Superior temporal gyrus (tissue), 1 donor: ENCODE measurements around the gene ZNF839.
"Not testable (repeated sequence)": the region's sequence is repeated elsewhere in the genome, so short reads cannot be mapped to it uniquely, and the experiment has no call there.

Experiments used
- DNase-seq: peaks from one replicate; pipeline ENCODE4 v3.0.0-alpha.2; 2016; ENCODE audit errors: extremely low spot score

The ZNF839 gene

GRCh38 chr14:102341566-102341965, 22.0 kb downstream of the ZNF839 start:
- DNase-seq: no peak

- DNase-seq: no peak
Measured at GRCh38 chr14:102342238-102342637, 22.7 kb downstream of the ZNF839 start.

GRCh38 chr14:102344084-102344483, 24.5 kb downstream of the ZNF839 start:
- no peak for DNase-seq

GRCh38 chr14:102344485-102344884, 24.9 kb downstream of the ZNF839 start:
- peak; percentile 97 for DNase-seq

GRCh38 chr14:102345232-102345631, 25.7 kb downstream of the ZNF839 start:
- no peak for DNase-seq

GRCh38 chr14:102346645-102347044, 27.1 kb downstream of the ZNF839 start:
- DNase-seq: no peak

GRCh38 chr14:102348376-102348775, 28.8 kb downstream of the ZNF839 start:
- no peak for DNase-seq

GRCh38 chr14:102351023-102351422, 31.5 kb downstream of the ZNF839 start:
- no peak for DNase-seq

GRCh38 chr14:102351593-102351992, 32.0 kb downstream of the ZNF839 start:
- DNase-seq: not testable (repeated sequence)

- peak; percentile 36 for DNase-seq
Measured at GRCh38 chr14:102352213-102352612, 32.7 kb downstream of the ZNF839 start.

GRCh38 chr14:102353126-102353619, 33.6 kb downstream of the ZNF839 start:
- DNase-seq: no peak

- DNase-seq: no peak
Measured at GRCh38 chr14:102356280-102356679, 36.7 kb downstream of the ZNF839 start.

GRCh38 chr14:102359341-102359740, 39.8 kb downstream of the ZNF839 start:
- no peak for DNase-seq

- no peak for DNase-seq
Measured at GRCh38 chr14:102360388-102360787, 40.8 kb downstream of the ZNF839 start.

- DNase-seq: no peak
Measured at GRCh38 chr14:102362084-102362483, 42.5 kb downstream of the ZNF839 start.

GRCh38 chr14:102362545-102363181, 43.1 kb downstream of the ZNF839 start, which contains the start of the genes CINP and TECPR2:
CINP (minus strand) TSS chr14:102362890; CDS start chr14:102362851, 39 bp downstream.
TECPR2 (plus strand) TSS chr14:102362941; CDS start chr14:102376722, 13,781 bp downstream.
- peak; percentile 94 for DNase-seq

GRCh38 chr14:102363182-102363943, 43.8 kb downstream of the ZNF839 start:
- DNase-seq: peak; percentile 73

GRCh38 chr14:102370305-102370809, 50.8 kb downstream of the ZNF839 start:
- no peak for DNase-seq

- DNase-seq: no peak
Measured at GRCh38 chr14:102371361-102371760, 51.8 kb downstream of the ZNF839 start.

GRCh38 chr14:102373110-102373509, 53.6 kb downstream of the ZNF839 start:
- no peak for DNase-seq

- DNase-seq: no peak
Measured at GRCh38 chr14:102374264-102374663, 54.7 kb downstream of the ZNF839 start.

- no peak for DNase-seq
Measured at GRCh38 chr14:102375119-102375518, 55.6 kb downstream of the ZNF839 start.

- DNase-seq: no peak
Measured at GRCh38 chr14:102377696-102378095, 58.1 kb downstream of the ZNF839 start.
